ENCODE results near the gene AMY1B.
"Not testable (repeated sequence)": the region's sequence is repeated elsewhere in the genome, so short reads cannot be mapped to it uniquely, and the experiment has no call there.

DNA sequence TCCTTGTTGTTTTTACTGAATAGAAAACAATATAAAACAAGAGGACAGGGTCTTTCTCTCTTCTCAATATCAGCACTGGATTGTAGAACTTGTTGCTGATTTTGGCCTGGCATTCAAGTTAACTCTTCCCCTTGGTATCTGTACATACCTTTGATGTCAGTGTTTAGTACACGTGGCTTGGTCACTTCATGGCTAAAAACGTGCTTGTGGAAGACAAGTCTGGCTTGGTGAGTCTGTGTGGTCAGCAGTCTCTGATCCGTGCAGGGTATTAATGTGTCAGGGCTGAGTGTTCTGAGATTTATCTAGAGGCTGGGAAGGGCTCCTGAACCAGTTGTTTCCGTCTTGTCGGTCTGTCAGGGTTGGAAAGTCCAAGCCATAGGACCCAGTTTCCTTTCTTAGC is 40.5 kb downstream of the AMY1B start, which contains the start of gene AMY1A:
- TF ChIP-seq EP300 (IDR thresholded peaks at IDR 0.05) = not testable (repeated sequence)
- TF ChIP-seq, protein P1, sequence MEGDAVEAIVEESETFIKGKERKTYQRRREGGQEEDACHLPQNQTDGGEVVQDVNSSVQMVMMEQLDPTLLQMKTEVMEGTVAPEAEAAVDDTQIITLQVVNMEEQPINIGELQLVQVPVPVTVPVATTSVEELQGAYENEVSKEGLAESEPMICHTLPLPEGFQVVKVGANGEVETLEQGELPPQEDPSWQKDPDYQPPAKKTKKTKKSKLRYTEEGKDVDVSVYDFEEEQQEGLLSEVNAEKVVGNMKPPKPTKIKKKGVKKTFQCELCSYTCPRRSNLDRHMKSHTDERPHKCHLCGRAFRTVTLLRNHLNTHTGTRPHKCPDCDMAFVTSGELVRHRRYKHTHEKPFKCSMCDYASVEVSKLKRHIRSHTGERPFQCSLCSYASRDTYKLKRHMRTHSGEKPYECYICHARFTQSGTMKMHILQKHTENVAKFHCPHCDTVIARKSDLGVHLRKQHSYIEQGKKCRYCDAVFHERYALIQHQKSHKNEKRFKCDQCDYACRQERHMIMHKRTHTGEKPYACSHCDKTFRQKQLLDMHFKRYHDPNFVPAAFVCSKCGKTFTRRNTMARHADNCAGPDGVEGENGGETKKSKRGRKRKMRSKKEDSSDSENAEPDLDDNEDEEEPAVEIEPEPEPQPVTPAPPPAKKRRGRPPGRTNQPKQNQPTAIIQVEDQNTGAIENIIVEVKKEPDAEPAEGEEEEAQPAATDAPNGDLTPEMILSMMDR (IDR thresholded peaks at IDR 0.05) = not testable (repeated sequence)

All from ovary (tissue), 3 donors.